ENCODE results near the gene CASKIN2. TPM values are rescaled to one million over a fixed set of nuclear protein-coding genes. Genes with fewer than 3 reads are reported as not detected.

The CASKIN2 gene
- total RNA-seq, 1 donor from 2014 or later, result 50.6 TPM

DNA sequence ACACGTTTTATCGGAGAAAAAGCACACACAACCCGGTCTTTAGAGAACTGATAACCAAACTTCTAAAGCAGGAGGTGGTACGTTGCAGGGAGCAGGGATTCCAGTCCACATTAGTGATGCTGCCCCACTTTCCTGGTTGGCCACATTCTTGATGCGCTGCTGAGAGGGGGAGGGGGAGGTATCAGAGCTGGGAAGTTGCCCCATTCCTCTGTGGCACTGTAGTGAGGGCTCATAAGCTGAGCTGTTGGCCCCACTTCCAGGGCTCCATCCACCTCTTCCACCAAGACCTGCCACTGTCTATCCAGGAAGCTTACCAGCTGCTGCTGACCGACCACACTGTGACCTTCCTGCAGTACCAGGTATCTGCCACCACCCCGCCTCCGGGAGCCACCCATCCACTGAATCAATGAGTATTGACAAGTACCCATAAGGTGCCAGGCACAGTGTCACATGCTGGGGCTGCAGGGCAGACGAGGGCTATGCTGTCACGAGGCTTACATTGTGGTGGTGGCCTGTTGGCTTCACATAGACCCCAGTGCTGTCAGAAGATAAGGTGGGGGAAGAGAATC is 2.0 kb upstream of the CASKIN2 start:
- no peak for DNase-seq (ENCODE audit: low spot score, unreplicated experiment)
- Mint-ChIP-seq H3K27ac (peak overlapping the region; percentile 91), H3K4me3 (ENCODE audit: low read depth) (peak overlapping the region; percentile 83), H3K4me1 (ENCODE audit: low read depth) (peaks cover 23% of the 10 kb centered on the region), H3K27me3 (no peaks in the 10 kb centered on the region), H3K36me3 (ENCODE audit: insufficient read depth) (peaks cover 14% of the 10 kb centered on the region), H3K9me3 (ENCODE audit: low read depth) (no peaks in the 10 kb centered on the region)
- TF ChIP-seq, protein P1, sequence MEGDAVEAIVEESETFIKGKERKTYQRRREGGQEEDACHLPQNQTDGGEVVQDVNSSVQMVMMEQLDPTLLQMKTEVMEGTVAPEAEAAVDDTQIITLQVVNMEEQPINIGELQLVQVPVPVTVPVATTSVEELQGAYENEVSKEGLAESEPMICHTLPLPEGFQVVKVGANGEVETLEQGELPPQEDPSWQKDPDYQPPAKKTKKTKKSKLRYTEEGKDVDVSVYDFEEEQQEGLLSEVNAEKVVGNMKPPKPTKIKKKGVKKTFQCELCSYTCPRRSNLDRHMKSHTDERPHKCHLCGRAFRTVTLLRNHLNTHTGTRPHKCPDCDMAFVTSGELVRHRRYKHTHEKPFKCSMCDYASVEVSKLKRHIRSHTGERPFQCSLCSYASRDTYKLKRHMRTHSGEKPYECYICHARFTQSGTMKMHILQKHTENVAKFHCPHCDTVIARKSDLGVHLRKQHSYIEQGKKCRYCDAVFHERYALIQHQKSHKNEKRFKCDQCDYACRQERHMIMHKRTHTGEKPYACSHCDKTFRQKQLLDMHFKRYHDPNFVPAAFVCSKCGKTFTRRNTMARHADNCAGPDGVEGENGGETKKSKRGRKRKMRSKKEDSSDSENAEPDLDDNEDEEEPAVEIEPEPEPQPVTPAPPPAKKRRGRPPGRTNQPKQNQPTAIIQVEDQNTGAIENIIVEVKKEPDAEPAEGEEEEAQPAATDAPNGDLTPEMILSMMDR (IDR thresholded peaks at IDR 0.05; ENCODE audit: unreplicated experiment), result peak; percentile 20

DNA sequence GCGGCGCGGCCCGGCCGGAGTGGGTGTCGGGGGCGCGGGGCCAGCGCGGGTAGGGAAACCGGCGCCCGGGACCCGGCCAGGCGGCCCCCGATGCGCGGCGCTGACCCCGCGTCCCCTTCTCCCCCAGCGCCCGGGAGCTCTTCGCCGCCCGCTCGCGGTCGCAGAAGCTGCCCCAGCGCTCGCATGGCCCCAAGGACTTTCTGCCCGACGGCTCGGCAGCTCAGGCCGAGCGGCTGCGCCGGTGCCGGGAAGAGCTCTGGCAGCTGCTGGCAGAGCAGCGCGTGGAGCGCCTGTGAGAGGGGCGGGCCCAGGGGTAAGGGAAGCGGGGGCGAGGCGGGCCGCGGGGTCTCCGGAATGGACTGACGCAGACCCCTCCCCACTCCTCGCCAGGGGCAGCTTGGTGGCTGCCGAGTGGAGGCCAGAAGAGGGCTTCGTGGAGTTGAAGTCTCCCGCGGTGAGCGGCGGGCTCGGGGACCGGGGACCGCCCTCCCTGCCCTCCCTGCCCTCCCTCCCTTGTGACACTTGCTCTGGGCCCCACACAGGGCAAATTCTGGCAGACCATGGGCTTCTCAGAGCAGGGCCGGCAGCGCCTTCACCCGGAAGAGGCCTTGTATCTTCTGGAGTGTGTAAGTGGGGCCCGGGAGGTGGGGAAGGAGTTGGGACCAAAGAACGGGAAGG is 1.4 kb upstream of the CASKIN2 start:
- Mint-ChIP-seq H3K27me3 (no peaks in the 10 kb centered on the region), H3K36me3 (ENCODE audit: insufficient read depth) (peaks cover 12% of the 10 kb centered on the region), H3K9me3 (ENCODE audit: low read depth) (no peaks in the 10 kb centered on the region), H3K27ac (peak overlapping the region; percentile 91), H3K4me3 (ENCODE audit: low read depth) (peak overlapping the region; percentile 83), H3K4me1 (ENCODE audit: low read depth) (peaks cover 26% of the 10 kb centered on the region)
- TF ChIP-seq, protein P1 (IDR thresholded peaks at IDR 0.05; ENCODE audit: unreplicated experiment), result no peak
- peak; percentile 53 for DNase-seq (ENCODE audit: low spot score, unreplicated experiment)

DNA sequence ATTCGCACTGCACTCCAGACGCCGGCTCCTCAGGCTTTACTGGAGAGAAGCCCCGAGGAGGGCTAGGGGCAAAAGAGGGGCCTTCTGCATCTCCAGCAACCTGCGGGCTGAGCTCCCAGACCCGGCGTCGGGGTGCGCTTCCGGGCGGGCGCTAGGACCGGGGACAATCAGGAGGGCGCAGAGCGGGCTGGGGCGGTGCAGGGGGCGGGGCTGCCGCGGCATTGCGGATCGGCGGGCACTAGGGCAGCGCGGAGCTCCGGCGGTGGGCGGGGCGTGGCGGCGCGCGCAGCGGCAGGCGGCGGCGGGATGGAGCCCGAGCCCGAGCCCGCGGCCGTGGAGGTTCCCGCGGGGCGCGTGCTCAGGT is 900 bp upstream of the CASKIN2 start, which contains the start of gene TSEN54:
TSS of gene TSEN54 (plus strand) at position 274 of the 364 bp plus-strand sequence. CDS start at position 307, 33 bp downstream.
- Mint-ChIP-seq H3K9me3 (ENCODE audit: low read depth) (no peaks in the 10 kb centered on the region), H3K36me3 (ENCODE audit: insufficient read depth) (peaks cover 12% of the 10 kb centered on the region), H3K27ac (peak within 1 kb of the TSS; percentile 92), H3K27me3 (no peaks in the 10 kb centered on the region), H3K4me1 (ENCODE audit: low read depth) (peaks cover 26% of the 10 kb centered on the region), H3K4me3 (ENCODE audit: low read depth) (peak within 1 kb of the TSS; percentile 83)
- peak; percentile 84 for DNase-seq (ENCODE audit: low spot score, unreplicated experiment)
- TF ChIP-seq, protein P1 (IDR thresholded peaks at IDR 0.05; ENCODE audit: unreplicated experiment), result no peak

DNA sequence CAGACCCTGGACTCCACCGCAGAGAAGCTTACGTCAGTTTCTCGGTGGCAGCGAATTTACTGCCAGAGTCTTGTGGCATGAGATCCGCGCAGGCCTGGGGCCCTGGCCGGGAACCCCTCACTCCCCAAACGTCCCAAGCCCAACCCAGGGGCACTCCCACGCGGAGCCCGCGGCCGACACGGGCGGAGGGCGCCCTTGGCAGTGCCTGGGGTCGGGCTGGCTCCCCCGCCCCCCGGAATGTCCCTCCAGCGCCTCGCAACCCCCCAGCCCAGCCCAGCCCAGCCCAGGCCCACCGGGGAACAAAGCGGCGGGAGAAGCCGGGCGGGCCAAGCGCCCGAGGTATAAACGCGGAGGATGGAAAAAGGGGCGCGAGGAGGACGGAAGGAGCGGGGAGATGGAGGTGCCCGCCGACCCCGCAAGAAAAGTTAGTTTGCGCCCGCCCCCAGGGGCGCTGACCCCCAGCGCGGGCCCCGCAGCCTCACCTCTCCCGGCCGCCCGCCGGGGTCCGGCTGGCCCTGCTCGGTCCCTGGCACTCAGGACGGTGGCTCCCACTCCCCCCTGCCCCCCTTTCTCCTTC is 330 bp downstream of the CASKIN2 start:
- Mint-ChIP-seq H3K27ac (peak overlapping the region; percentile 71), H3K36me3 (ENCODE audit: insufficient read depth) (peaks cover 12% of the 10 kb centered on the region), H3K4me1 (ENCODE audit: low read depth) (peaks cover 26% of the 10 kb centered on the region), H3K4me3 (ENCODE audit: low read depth) (peak overlapping the region; percentile 83), H3K27me3 (no peaks in the 10 kb centered on the region), H3K9me3 (ENCODE audit: low read depth) (no peaks in the 10 kb centered on the region)
- peak; percentile 42 for DNase-seq (ENCODE audit: low spot score, unreplicated experiment)
- TF ChIP-seq, protein P1 (IDR thresholded peaks at IDR 0.05; ENCODE audit: unreplicated experiment), result no peak

DNA sequence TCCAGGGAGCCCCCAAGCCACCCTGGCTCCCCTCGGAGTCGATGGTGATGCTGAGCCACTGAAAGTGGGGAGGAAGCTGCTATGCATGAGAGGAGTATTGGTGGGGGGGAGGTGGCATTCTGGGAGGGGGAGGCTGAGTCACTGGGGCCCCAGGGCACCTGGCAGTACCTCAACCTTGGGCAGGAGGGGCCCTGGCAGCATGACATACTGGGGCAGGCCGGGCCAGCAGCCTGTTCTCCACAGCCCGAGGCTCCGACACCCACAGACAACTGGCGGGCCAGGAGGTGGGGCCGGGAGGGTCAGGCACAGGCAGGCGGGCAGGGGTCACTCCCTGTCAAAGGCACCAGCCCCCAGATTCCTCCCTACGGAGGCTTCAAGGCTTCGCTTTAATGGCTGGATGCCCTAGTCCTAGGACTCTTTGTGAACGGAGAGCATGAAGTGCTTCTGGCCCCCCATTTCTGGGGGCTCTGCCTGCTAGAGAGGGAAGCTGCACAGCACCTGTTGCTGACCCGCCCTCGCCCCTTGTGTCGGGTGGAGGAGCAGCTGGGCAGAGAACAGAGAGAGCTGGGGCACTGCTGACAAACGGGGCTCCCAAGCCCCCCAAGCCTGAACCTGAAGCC is 928 bp downstream of the CASKIN2 start:
- Mint-ChIP-seq H3K27ac (peak overlapping the region; percentile 71), H3K4me1 (ENCODE audit: low read depth) (peaks cover 26% of the 10 kb centered on the region), H3K27me3 (no peaks in the 10 kb centered on the region), H3K9me3 (ENCODE audit: low read depth) (no peaks in the 10 kb centered on the region), H3K36me3 (ENCODE audit: insufficient read depth) (peaks cover 8% of the 10 kb centered on the region), H3K4me3 (ENCODE audit: low read depth) (peak overlapping the region; percentile 83)
- no peak for DNase-seq (ENCODE audit: low spot score, unreplicated experiment)
- TF ChIP-seq, protein P1 (IDR thresholded peaks at IDR 0.05; ENCODE audit: unreplicated experiment), result no peak

Measured in progenitor cell of endocrine pancreas (in vitro differentiated cells).